ENCODE results near the gene PI4KB.
A peak's percentile ranks its signal among the peaks of the same experiment; 100 is the strongest.

The PI4KB gene

DNA sequence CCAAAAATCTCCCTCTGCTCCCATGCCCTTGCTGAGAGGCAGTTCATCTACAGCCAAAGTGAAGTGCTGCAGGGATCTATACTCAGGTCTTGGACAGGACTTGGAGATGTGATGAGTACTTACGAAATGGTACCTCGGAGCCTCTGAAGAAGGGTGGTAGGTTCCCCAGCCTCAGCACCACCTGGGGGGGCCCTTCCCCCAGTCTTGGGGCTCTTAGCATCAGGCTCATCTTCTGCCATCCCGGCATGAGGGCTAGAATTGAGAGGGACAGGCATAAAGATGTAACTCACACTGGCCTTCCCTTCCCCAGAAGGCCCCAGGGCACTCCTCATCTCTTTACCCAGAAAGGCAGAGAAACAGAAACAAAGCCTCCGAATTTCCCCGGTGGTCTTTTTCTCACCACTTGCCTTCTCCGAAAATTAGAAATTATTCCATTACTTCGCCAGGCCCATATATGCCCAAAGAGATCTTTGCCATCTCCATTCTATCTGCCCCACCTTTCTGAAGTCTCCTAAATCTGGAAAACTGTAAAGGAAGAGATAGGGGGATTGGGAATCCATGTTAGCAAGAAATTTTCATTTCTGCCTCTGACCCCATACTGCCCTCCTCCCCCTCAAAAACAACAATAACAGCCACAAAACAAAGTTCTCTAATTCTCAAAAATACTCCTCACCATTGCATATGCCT is 19.0 kb upstream of the PI4KB start:
- no peak for DNase-seq (ENCODE audit: low spot score)

DNA sequence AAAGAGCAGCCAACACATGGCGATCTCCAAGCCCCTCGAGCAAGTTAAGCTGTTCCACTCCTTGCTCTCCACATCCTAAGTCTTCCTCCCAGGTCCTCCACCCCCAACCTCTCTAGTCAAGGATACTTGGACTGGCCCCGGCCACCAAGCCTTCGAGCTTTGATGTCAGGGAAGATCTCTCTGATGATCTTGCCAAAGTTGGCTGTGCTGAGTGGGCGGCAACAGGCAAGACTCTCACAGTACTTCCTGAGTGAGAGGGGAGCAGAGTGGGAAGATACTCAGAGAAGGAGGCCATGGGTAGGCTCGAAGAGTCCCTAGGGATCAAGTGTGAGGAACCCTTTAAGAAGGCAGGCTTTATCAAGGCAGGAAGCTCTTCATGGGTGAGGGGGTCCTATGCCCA is 17.1 kb upstream of the PI4KB start:
- DNase-seq (ENCODE audit: low spot score), result no peak

DNA sequence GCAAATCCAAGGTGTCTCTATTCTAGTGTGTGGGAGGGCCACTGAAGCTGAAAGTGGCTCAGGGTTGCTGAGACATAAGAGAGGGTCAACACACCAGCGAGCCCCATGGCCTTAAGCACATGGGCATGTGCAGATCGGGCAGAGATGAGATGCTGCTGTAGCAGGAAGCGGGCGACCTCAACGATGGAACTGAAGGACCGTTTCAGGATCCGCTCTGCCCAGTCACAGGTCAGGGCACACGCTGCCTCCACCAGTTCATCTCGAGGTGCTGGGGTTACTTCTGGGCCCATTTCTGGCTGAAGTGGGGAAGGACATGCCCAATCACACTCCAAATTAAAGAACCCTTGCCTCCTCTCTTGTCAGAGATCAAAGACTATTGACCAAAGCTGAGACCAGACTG is 16.4 kb upstream of the PI4KB start:
- no peak for DNase-seq (ENCODE audit: low spot score)

DNA sequence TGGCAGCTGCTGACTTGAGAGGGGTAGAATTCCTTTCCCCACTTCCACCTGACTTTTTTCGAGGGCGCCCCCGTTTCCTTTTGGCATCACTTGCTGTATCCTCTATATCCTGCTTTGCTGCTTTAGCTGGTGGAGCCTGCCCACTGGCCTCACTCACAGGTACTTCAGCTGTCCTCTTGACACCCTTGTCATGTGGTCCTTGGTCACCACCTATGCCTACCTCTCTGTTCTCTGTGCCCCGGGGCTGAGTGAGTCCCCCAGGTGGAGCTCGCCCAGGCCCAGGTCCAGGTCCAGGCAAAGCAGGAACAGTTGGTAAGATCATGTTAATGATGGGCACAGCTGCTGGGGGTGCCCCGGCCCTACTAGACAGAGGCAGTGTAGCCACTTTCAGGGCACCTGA is 15.4 kb upstream of the PI4KB start:
- DNase-seq (ENCODE audit: low spot score), result no peak

DNA sequence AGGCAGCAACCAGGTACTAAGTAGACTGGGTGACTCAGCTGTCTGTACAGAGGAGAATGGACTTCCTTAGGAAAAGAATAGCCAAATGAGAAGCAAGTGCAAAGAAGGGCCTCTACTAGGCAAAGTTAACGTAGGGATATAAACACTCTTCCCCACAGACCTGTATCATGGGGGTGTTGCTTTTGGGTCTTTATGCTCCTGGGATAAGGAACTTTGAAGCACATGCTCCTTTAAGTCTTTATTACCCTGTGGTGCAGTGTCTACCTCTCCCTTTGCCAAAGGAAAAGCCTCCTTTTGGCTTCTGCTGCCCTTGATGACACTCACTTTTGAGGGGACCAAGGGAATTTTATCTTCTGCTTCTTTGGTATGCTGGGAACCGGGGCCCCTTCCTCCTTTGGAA is 14.8 kb upstream of the PI4KB start:
- no peak for DNase-seq (ENCODE audit: low spot score)

DNA sequence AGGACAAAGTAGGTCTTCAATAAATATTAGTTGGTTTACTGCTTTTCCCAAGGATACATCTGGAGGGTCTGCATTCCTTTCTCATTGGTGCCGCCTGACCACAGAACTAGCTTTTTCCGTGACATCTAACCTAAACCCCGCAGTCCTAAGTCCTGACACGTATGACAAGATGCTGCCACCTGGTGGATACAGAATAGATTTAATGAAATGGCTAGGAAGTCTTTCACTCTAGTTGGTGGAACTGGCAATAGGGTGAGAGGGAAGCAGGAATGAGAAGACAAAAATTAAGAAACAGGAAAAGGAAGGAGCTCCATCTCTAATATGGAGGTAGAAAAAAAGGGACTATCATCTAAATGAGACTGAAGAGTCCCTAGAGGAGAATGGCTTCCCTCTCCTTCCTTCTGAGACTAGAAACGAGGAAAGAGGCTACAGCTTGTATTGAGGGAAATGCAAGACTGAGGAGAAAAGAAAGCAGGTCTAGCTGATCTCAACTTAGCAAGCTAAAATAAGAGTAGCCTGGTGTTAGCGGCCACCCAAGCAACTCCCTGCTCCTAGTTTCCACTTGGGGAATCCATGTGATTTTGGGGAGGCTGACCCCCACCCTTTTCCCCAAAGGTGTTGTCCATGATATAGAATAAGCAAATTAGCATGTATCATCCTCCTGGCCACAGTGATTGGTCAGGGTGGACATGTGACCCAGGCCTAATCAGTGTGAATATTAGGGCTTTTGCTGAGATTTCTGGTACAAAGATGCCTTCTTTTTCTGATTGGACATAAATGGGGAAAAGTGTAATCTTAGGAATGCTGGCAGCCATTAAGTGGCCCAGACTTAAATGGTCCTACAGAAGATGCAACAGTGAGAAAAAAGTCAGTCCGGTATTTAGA is 13.9 kb upstream of the PI4KB start:
- DNase-seq (ENCODE audit: low spot score), result peak; percentile 94

DNA sequence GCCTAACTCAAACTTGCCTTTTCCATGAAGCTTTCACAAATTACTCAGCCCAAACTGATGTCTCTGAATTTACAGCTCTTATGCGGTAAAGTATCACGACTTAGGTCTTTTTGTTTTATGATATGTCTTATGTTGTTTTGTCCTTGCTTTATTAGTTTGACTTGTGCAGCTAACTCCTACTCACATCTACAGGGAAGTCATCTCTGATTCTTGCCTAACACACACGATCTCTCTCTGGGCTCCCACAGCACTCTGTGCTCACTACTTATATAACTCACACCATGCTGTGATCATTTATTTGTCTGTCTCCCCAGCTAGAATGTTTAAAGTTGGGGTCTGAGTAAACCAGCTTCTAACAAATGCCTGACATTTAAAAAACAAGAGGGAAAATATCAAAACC is 9.3 kb upstream of the PI4KB start:
- DNase-seq (ENCODE audit: low spot score), result no peak

DNA sequence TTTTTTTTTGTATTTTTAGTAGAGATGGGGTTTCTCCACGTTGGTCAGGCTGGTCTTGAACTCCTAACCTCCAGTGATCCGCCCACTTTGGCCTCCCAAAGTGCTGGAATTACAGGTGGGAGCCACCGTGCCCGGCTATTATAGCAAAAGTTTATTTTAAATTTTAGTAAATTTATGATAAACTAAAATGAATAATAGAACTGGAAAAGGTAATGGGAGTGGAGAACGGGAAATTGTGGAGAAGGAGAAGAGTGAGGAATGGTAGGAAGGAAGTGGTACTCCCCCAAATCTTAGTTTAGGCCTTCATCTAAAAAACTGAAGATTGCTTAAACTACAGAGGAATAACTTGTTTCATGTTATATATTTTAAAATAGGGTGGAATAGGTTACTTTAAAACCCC is 7.6 kb upstream of the PI4KB start:
- no peak for DNase-seq (ENCODE audit: low spot score)

DNA sequence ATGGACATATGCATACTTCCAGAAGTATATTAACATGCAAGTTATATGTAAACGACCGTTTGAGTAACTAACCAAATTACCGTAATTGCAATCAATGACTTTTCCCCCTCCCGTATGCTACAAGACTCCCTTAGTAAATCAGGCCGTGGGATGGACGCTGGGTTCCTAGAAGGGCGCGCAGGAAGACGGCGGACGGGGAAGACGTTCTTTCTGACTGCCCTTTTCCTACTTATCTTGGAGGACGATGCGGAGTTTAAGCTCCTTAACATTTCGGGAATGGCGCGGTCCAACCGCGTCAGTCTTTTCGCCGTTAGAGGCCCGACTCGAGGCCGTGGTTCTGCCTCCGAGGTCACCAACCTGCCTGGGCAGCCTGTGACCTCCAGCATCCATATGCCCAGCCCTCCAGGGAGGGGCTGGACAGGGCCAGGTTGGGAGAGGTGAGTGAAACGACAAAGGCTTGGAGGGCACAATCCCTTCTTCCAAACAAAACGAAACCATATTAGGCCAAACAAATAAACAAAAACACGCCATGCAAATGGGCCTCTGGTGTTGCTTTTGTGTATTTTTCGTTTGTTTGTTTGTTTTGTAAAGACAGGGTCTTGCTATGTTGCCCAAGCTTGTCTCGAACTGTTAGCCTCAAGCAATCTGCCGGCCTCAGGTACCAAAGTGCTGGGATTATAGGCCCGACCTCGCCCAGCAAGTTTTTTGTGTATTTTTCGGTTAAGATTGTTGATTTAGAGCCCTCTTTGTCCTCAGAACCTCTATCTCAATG is 873 bp upstream of the PI4KB start:
- no peak for DNase-seq (ENCODE audit: low spot score)

DNA sequence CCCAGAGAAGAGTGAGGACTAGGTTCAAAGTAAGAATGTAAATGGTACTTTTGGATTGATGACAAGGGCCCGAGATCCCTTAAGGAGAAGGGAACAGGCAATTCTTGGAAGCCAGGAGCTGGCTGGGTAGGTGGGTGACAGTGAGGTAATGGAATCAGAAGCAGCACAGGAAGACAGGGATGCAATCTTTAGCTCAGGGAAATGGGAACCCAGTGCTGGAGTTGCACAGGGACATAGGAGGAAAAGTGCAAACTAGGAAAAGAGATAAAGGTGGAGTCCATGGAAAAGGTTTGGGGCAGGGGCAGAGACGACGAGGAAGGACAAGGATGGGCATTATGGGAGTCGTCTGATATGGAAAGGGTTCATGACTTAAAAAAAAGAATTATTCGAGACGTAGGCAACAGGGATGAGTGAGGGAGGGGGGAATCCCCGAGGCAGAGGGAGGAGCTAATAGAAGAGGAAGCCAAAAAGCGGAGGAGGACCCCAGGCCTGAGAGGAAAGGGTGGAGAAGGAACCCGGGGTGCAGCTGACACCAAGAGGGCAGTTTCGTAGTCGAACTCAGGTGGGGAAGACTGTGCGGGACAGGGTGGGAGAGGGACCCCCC is 495 bp downstream of the PI4KB start:
- DNase-seq (ENCODE audit: low spot score), result peak; percentile 64

DNA sequence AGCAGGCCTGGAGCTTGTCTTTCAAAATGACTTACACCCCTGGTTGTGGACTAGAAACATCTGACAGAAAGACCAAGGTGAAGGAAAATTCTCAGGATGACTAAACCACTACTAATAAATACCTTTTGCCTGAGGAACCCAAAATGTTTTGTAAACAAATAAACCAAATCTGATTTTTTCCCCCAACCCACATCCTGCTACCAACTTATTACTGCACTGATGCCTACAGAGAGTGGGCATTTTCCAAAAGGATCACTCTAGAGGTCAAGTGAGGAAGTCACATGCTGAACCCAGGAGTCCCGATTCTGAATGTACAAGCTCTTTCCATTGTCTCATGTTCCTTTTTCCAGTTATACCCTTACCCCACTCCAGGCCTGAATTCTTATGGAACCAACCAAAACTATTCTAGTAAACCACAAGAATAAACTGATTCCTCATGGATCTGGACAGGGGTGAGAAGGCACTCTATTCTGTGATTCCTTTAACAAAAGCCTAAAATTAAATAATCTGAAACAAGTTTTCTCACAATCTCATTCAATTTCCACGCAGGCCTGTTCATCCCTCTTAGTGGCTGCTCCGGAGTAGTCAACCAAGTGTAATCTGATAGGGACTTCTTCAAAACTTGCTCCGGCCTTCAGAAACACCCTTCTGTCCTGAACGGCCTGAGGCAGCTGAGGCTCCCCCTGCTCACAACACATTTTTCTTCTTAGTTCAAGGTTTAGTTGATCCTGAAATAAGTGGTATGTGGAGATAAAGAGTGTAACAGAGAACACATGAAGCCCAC is 1.4 kb downstream of the PI4KB start:
- DNase-seq (ENCODE audit: low spot score), result no peak

DNA sequence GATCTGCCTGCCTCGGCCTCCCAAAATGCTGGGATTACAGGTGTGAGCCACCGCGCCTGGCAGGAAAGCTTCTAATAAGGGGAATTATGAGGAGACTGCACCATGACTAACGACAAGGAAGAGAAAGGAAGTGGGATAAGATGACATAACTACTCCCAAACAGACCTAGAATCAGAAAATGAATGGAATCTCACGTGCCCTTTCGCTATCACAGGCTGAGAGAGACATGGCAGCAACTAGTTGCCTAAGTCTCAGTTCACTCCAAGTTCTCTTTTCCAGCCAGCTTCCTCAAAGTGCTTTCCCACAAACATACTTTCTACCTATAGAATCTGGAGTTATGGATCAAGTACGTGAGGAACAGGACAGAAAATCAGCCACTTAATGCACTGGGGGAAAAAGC is 2.0 kb downstream of the PI4KB start:
- no peak for DNase-seq (ENCODE audit: low spot score)

DNA sequence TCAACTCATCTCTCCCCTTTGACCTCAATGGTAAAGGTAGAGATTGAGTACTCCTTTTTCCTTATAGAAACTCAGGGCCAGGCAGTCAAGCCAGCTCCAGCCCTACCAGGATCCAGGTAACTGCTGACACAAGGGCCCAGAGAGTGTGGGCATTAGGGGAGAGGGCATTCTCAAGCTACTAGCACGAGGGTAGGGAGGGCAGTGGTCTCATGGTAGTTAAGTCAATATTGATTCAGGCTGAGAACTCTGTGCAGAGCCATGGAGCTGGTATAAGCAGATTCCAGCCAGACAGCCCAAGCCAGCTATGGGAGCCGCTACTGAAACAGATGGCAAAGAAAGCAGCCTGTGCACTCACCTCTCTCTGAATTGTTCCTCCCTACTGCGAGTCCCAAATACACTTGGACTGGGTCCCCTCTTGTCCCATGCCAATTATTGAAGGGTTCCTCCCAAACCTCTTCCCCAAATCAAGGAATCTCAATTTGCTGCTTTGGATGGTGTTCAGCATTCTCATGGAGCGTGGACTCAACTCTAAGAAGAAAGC is 2.8 kb downstream of the PI4KB start:
- no peak for DNase-seq (ENCODE audit: low spot score)

DNA sequence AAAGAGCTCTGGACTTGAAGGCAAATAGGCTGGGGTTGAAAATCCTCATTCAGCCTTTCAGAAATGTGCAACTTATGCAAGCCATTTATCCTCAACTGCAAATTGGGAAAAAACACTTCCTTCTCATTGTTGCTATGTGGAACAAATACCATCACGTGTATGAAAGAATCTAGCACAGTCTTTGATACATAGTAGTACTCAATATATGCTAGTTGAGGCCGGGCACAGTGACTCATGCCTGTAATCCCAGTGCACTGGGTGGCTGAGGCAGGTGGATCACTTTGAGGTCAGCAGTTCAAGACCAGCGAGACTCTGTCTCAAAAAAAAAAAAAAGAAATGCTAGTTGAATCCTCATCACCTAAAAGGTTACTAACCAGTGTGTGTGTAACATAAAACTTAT is 8.2 kb downstream of the PI4KB start:
- no peak for DNase-seq (ENCODE audit: low spot score)

DNA sequence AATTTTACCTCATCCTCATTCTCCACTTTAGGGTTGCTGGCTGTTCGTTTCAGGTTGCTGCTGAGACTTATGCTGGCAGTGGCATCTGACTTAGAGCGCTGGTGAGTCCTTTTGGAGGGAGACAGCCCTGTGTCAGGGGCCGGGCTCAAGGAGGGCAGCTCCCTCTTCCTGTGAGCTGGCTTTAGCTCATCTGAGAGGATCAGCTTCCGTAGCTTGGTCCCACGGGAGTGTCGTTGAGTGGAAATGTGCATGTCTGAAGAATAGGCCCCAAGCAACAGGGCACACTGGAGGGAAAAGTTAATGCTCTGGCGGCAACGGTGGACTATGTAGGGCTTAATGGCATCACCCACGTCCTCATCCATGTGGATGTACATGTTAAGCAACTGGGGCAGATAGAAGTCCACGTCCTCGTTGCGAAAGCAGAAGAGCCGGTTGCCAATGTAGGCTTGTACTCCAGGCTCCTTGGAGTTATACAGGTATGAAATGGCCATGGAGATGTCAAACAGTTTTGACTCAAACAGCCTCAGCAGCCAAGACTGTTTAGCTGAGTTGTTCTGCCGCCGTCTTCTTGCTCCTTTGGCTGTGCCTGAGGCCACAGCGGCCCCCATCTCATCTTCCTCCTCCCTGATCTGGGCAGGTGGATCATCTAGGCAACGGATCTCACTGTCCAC is 11.5 kb downstream of the PI4KB start:
- DNase-seq (ENCODE audit: low spot score), result no peak

DNA sequence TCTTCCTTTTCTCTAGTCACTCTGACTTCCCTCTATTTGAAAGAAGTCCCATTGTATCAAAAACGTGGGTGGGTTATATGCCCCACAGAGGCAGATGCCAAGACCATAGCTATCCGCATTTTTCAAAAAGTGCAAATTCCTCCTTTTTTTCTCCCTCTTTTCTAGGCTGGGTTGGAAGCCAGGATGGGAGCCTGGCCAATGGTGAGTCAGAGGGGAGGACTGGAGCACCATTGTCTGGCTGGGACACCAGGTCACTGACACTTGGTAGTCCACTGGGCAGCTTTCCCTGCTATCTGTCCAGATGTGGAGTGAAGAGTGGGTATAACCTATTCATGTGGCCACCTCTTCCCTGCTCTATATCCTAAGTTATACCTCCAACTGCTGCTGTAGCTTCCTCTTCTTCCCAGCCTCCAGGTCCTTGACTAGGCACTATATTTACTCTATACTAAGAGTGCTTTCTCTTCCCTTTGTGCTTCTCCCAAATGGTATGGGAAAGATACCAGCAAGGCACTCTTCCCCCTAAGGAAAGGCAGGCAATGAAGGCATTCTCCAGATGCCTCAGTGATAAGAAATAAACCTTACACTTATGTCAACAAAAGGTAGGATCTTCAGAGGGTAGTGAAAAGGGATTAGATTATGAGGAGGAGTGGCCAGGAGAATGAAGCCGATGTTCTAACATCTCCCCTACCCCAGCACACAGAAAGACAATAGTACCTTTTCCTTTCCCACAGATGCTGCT is 12.9 kb downstream of the PI4KB start:
- peak; percentile 96 for DNase-seq (ENCODE audit: low spot score)

DNA sequence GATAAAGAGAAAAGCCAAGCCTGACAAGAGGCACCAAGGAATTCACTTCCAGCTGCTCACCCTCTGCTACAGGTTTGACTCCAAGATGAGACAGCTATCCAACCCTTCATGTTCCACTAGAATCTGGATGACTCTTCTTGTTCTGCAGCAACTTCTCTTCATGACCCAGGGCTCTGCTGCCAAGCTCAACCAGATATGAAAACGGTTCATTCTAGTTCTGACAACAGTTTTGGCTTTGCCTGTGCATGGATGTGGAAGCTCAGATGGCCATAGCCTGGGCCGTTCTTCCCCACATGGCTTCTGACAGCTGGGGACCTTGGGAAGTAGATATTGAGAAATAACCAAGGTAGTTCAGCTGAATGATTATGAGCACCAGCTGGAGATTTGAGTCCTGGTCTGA is 13.7 kb downstream of the PI4KB start:
- DNase-seq (ENCODE audit: low spot score), result no peak

DNA sequence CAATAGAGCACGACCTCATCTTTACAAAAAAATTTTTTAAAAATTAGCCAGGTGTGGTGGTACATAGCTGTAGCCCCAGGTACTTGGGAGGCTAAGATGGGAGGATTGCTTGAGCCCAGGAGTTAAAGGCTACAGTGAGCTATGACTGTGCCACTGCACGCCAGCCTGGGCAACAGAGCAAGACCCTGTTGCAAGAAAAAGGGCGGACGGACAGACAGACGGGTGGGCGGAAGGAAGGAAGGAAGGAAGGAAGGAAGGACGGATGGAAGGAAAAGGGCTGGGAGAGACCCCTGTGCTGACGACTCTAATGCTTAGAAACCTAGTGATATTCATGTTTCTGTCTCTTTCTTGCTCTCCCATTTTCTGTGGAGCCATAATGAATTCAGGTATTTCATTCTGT is 14.4 kb downstream of the PI4KB start:
- DNase-seq (ENCODE audit: low spot score), result no peak

DNA sequence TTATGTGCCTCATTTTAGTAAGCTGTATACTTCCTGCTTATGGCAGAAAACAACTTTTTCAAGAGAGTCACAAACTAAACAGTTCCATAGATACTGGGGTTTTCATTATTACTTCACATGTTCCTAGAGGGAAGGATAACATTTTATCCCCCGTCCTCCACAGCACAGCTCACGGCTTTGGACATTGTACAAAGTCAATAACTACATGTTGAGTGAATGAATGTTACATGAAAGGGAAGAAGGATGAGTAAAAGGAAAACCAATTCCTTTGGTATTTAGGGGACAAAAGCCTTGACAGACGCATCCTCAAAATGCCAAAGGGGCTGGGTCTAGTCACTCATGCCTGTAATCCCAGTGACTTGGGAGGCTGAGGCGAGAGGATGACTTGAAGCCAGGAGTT is 14.8 kb downstream of the PI4KB start:
- DNase-seq (ENCODE audit: low spot score), result no peak
